GM12878 (cell line): Measurements from ENCODE around the gene OR4A16. TPM values are rescaled to one million over a fixed set of nuclear protein-coding genes. Genes with fewer than 3 reads are reported as not detected.

Experiments used
- ATAC-seq: fragments of 200-7000 bp; cut with Tn5 transposase; 3 replicates; pipeline ENCODE4 v1.9.1; 2020; ENCODE audit warnings: mild to moderate bottlenecking, moderate library complexity
- BruUV-seq: library from RNA; stranded (reverse); fragments of 400-500 nt; replicated peaks from 2 replicates; lab custom pipeline; 2021; lab: Mats Ljungman, UMichigan
- CTCF ChIA-PET: fragments of 300-600 bp; sonication (Branson Sonifier 250); formaldehyde crosslinking; extraction: SDS; loops from one replicate; lab custom pipeline; 2021; ENCODE audit warnings: inconsistent platforms; lab: Yijun Ruan, JAX
- POLR2A ChIA-PET: fragments of 350-600 bp; formaldehyde crosslinking; extraction: SDS; loops from one replicate; lab custom pipeline; 2021; ENCODE audit warnings: inconsistent platforms; lab: Charles Lee
- RAD21 ChIA-PET: fragments of 300-600 bp; sonication (Branson Sonifier 250); formaldehyde crosslinking; loops from one replicate; lab custom pipeline; 2023; ENCODE audit warnings: antibody characterized with exemption; ENCODE audit not compliant: unreplicated experiment; lab: Charles Lee
- SMC1A ChIA-PET: fragments of 300-600 bp; sonication (Branson Sonifier 250); formaldehyde crosslinking; loops from one replicate; lab custom pipeline; 2023; ENCODE audit not compliant: unreplicated experiment, uncharacterized antibody; lab: Charles Lee
- DNase-seq: peaks from one replicate; pipeline ENCODE4 v3.0.0-alpha.2; 2011; ENCODE audit warnings: low read depth, low spot score
- FAIRE-seq: peaks from 3 replicates; lab custom pipeline; 2011; peaks lifted over from hg19 to GRCh38; lab: Jason Lieb, UNC
- H2AFZ ChIP-seq: 2 replicates; pipeline ENCODE4 v1.6.0; 2011; ENCODE audit warnings: low read depth, low read length, control low read depth; ENCODE audit not compliant: control insufficient read depth
- H3K27ac ChIP-seq: 2 replicates; pipeline ENCODE4 v1.5.1; 2011; ENCODE audit warnings: control low read depth; ENCODE audit not compliant: control insufficient read depth, insufficient read depth
- H3K27me3 ChIP-seq, 2 experiments: replicated peaks in 1 of 2; 2 replicates each; pipeline versions ENCODE4 v1.6.0 to v1.6.1; 2011; ENCODE audit warnings: low read length in 1 of 2; ENCODE audit not compliant: control insufficient read depth in 2 of 2, insufficient read depth in 2 of 2
- H3K36me3 ChIP-seq, 2 experiments: 2 replicates each; pipeline ENCODE4 v1.5.1; 2011; ENCODE audit warnings: low read length in 1 of 2; ENCODE audit not compliant: control insufficient read depth in 2 of 2, insufficient read depth in 2 of 2
- H3K4me1 ChIP-seq: 2 replicates; pipeline ENCODE4 v1.6.1; 2011; ENCODE audit warnings: mild to moderate bottlenecking, low read length, moderate library complexity, mixed read lengths; ENCODE audit not compliant: control insufficient read depth, insufficient read depth
- H3K4me2 ChIP-seq: 2 replicates; pipeline ENCODE4 v1.6.0; 2011; ENCODE audit warnings: control low read depth; ENCODE audit not compliant: control insufficient read depth, insufficient read depth
- H3K4me3 ChIP-seq: fragments of 200-600 bp; sonication (generic); 2 replicates; pipeline ENCODE4 v1.5.1; 2016
- H3K79me2 ChIP-seq: 2 replicates; pipeline ENCODE4 v1.6.0; 2011; ENCODE audit warnings: low read length; ENCODE audit not compliant: control insufficient read depth, insufficient read depth
- H3K9ac ChIP-seq: 2 replicates; pipeline ENCODE4 v1.8.0; 2011; ENCODE audit warnings: low read length, control low read depth, mixed read lengths; ENCODE audit not compliant: control insufficient read depth, insufficient read depth
- H3K9me3 ChIP-seq: replicated peaks from 3 replicates; pipeline ENCODE4 v1.5.1; 2011; ENCODE audit warnings: mild to moderate bottlenecking, low read length; ENCODE audit not compliant: control insufficient read depth, insufficient read depth
- H4K20me1 ChIP-seq: 2 replicates; pipeline ENCODE4 v1.6.0; 2011; ENCODE audit not compliant: control insufficient read depth, insufficient read depth
- CHD4 ChIP-seq: fragments of 200-600 bp; sonication (generic); IDR thresholded peaks from 2 replicates; pipeline ENCODE4 v1.6.1; 2016; ENCODE audit warnings: mild to moderate bottlenecking
- GABPA ChIP-seq: IDR thresholded peaks from 2 replicates; pipeline ENCODE4 v1.6.1; 2014; ENCODE audit warnings: antibody characterized with exemption, low read depth, mild to moderate bottlenecking, inconsistent platforms
- KAT2A ChIP-seq: conservative IDR thresholded peaks from 2 replicates; pipeline ENCODE4 v1.6.1; 2011; ENCODE audit warnings: low read depth, low read length; ENCODE audit not compliant: control insufficient read depth
- MXI1 ChIP-seq: fragments of 150-350 bp; IDR thresholded peaks from 2 replicates; pipeline ENCODE4 v1.6.1; 2011; ENCODE audit warnings: low read depth, mild to moderate bottlenecking, inconsistent platforms, low read length, improper control_type of control experiment
- PRDM15 ChIP-seq: fragments of 450-650 bp; formaldehyde crosslinking; IDR thresholded peaks from 2 replicates; pipeline ENCODE4 v1.4.0; 2020; ENCODE audit warnings: mild to moderate bottlenecking, moderate library complexity
- RAD21 ChIP-seq: IDR thresholded peaks from 2 replicates; pipeline ENCODE4 v1.6.1; 2011; ENCODE audit warnings: mild to moderate bottlenecking, low read depth, low read length, moderate library complexity; ENCODE audit not compliant: insufficient read depth
- SREBF1 ChIP-seq: IDR thresholded peaks from 2 replicates; pipeline ENCODE4 v1.6.1; 2012; ENCODE audit warnings: mild to moderate bottlenecking, low read length
- STAT1 ChIP-seq: fragments of 450-650 bp; conservative IDR thresholded peaks from 2 replicates; pipeline ENCODE4 v1.6.1; 2014; ENCODE audit warnings: antibody characterized with exemption, mild to moderate bottlenecking
- TCF12 ChIP-seq: IDR thresholded peaks from 2 replicates; pipeline ENCODE4 v1.6.1; 2011; ENCODE audit warnings: low read depth, mild to moderate bottlenecking, low read length
- WGBS: methylation state at CpG from one replicate; pipeline ENCODE4 v1.1.6; 2016; ENCODE audit warnings: low lambda C conversion rate; ENCODE audit not compliant: insufficient replicate concordance, insufficient coverage; ENCODE audit errors: missing lambda C conversion rate; 5-methylcytosine and 5-hydroxymethylcytosine counted together
- in situ Hi-C: fragments of 300-500 bp; cut with MboI; formaldehyde crosslinking; loops from 9 replicates; pipeline ENCODE4 v1.14.3; 2018; ENCODE audit warnings: mixed read lengths
- intact Hi-C: fragments of 100-400 bp; cut with micrococcal nuclease; formaldehyde crosslinking; loops from one replicate; pipeline ENCODE4 v1.14.2; 2022; ENCODE audit not compliant: unreplicated experiment
- polyA plus RNA-seq, 11 experiments: library from polyadenylated mRNA; depleted of rRNA in 4 of 11; unstranded in 6 of 11; stranded (reverse) in 5 of 11; fragments of >200 nt; fragmentation: Nextera tagmentation in 4 of 11; fragmentation: Illumina TruSeq in 1 of 11; extraction: Ambion mirVana in 4 of 11; extraction: Trizol in 1 of 11; gene quantifications; 1 replicate in 1 of 11; 2 replicates in 10 of 11; pipeline versions ENCODE4 v1.2.1 to v1.2.3, GENCODE V29; 2011 to 2016; ENCODE audit warnings: inconsistent platforms in 2 of 11, missing spikeins in 2 of 11, low read depth in 1 of 11
- total RNA-seq, 4 experiments: library from RNA; depleted of rRNA in 3 of 4; stranded (reverse); fragments of >200 nt in 3 of 4; fragmentation: Illumina TruSeq in 1 of 4; extraction: Trizol in 1 of 4; gene quantifications; 2 replicates each; pipeline versions ENCODE4 v1.2.1 to v1.2.3, GENCODE V29; 2013 to 2021
- TF ChIP-seq, protein P1 (sequence below): IDR thresholded peaks from 2 replicates; pipeline ENCODE4 v1.6.1; 2011; ENCODE audit warnings: mild to moderate bottlenecking, low read depth, low read length, moderate library complexity; ENCODE audit not compliant: insufficient replicate concordance

OR4A16 gene
- total and polyA plus RNA-seq, 10 of the 15 experiments (the other 5 are each of a cell fraction or from before 2014, with no cell fraction given), result not detected

GRCh38 chr11:55324500-55324899, 18.5 kb upstream of the OR4A16 start (continued):
- no peak for TF ChIP-seq RAD21
- no peak for TF ChIP-seq TCF12
- TF ChIP-seq MXI1, result no peak
- TF ChIP-seq SREBF1, result no peak

- intact Hi-C loops (no loop called here), in situ Hi-C loops (loop anchor here (25.0 kb wide), 1 partner anchor 333 kb away; no protein-coding TSS in a partner anchor)
- RAD21 ChIA-PET, result no interaction called here
- H2AFZ ChIP-seq, result no peak overlapping the region
- TF ChIP-seq, protein P1, sequence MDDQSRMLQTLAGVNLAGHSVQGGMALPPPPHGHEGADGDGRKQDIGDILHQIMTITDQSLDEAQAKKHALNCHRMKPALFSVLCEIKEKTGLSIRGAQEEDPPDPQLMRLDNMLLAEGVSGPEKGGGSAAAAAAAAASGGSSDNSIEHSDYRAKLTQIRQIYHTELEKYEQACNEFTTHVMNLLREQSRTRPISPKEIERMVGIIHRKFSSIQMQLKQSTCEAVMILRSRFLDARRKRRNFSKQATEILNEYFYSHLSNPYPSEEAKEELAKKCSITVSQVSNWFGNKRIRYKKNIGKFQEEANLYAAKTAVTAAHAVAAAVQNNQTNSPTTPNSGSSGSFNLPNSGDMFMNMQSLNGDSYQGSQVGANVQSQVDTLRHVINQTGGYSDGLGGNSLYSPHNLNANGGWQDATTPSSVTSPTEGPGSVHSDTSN, result no peak
- H3K79me2 ChIP-seq, result no peaks in the 10 kb centered on the region
- no peak overlapping the region for H3K4me3 ChIP-seq
- H3K9me3 ChIP-seq, result no peaks in the 10 kb centered on the region
- no peak for ATAC-seq
- FAIRE-seq, result no peak
- H3K4me1 ChIP-seq, result no peaks in the 10 kb centered on the region
- SMC1A ChIA-PET, result no interaction called here
- no peak for DNase-seq
- no peak overlapping the region for H3K27ac ChIP-seq
- H3K27me3 ChIP-seq, result no peaks in the 10 kb centered on the region
- CTCF ChIA-PET, result no interaction called here
- 33% methylated on average over 1 of the region's 1 CpG for WGBS
- POLR2A ChIA-PET, result no interaction called here
- H3K4me2 ChIP-seq, result no peak overlapping the region
- BruUV-seq, result no TSS peak
- H3K9ac ChIP-seq, result no peak overlapping the region
- H3K36me3 ChIP-seq, result no peaks in the 10 kb centered on the region
- H4K20me1 ChIP-seq, result no peaks in the 10 kb centered on the region
Observed at GRCh38 chr11:55345306-55345705, 2.3 kb downstream of the OR4A16 start.

DNA sequence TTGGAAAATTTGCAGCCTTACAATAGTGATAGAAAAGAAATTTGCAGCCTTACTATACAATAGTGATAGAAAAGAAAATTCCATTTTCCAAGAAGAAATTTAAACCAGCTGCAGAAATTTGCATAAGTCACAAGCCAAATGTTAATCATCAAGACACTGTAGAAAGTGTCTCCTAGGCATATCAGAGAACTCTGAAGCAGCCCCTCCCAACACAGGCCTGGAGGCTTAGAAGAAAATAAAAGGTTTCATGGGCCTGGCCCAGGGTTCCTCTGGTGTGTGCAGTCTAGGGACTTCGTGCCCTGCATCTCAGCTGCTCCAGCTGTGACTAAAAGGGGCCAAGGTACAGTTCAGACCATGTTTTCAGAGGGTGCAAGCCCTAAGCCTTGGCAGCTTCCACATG, 6.0 kb downstream of the OR4A16 start:
- no peak overlapping the region for H3K9ac ChIP-seq
- ChIA-PET CTCF (no interaction called here), POLR2A (no interaction called here), RAD21 (no interaction called here), SMC1A (no interaction called here)
- intact Hi-C loops, result no loop called here
- no peaks in the 10 kb centered on the region for H3K9me3 ChIP-seq
- 0% methylated on average over 1 of the region's 1 CpG for WGBS
- H3K27ac ChIP-seq, result no peak overlapping the region
- H3K79me2 ChIP-seq, result no peaks in the 10 kb centered on the region
- no peak overlapping the region for H3K4me3 ChIP-seq
- H3K4me2 ChIP-seq, result no peak overlapping the region
- DNase-seq (no peak), ATAC-seq (no peak), FAIRE-seq (no peak)
- no peaks in the 10 kb centered on the region for H3K27me3 ChIP-seq
- no peaks in the 10 kb centered on the region for H3K36me3 ChIP-seq
- TF ChIP-seq PRDM15 (CRISPR knock-in tag) (no peak), STAT1 (no peak), KAT2A (no peak), GABPA (no peak), CHD4 (no peak)
- no peaks in the 10 kb centered on the region for H3K4me1 ChIP-seq
- H4K20me1 ChIP-seq, result no peaks in the 10 kb centered on the region
- H2AFZ ChIP-seq, result no peak overlapping the region
- in situ Hi-C loops, result loop anchor here (25.0 kb wide), 1 partner anchor 337 kb away; no protein-coding TSS in a partner anchor
- no TSS peak for BruUV-seq
